CD14-positive monocyte (primary cell): ENCODE measurements around the gene VAV1. TPM values are rescaled to one million over a fixed set of nuclear protein-coding genes. Genes with fewer than 3 reads are reported as not detected.

Experiments
- DNase-seq, 3 donors: peaks; one replicate each; pipeline ENCODE4 v3.0.0-alpha.2; 2011 to 2022
- H2AFZ ChIP-seq: 2 replicates; pipeline ENCODE4 v1.6.0; 2012; ENCODE audit warnings: mild to moderate bottlenecking, low read depth, low read length, inconsistent platforms; ENCODE audit not compliant: insufficient read depth, poor library complexity, severe bottlenecking
- H3K27ac ChIP-seq, 2 donors: 1 replicate in 1 of 2; 2 replicates in 1 of 2; pipeline ENCODE4 v1.5.1; 2012 to 2013; ENCODE audit warnings: low read length in 2 of 2, control low read depth in 1 of 2, inconsistent platforms in 1 of 2, low read depth in 1 of 2, mild to moderate bottlenecking in 1 of 2
- H3K27me3 ChIP-seq, 2 donors: one replicate each; pipeline versions ENCODE4 v1.6.0 to v1.6.1; 2011 to 2013; ENCODE audit warnings: low read length in 2 of 2; ENCODE audit not compliant: control insufficient read depth in 2 of 2, insufficient read depth in 2 of 2
- H3K36me3 ChIP-seq, 2 donors: replicated peaks in 1 of 2; 1 replicate in 1 of 2; 2 replicates in 1 of 2; pipeline versions ENCODE4 v1.5.1 to v1.6.1; 2012 to 2013; ENCODE audit warnings: low read length in 2 of 2, control low read depth in 1 of 2, inconsistent platforms in 1 of 2, mild to moderate bottlenecking in 1 of 2; ENCODE audit not compliant: insufficient read depth in 2 of 2, control insufficient read depth in 1 of 2
- H3K4me1 ChIP-seq, 2 donors: 1 replicate in 1 of 2; 2 replicates in 1 of 2; pipeline versions ENCODE4 v1.5.1 to v1.6.1; 2012 to 2013; ENCODE audit warnings: low read length in 2 of 2, control low read depth in 1 of 2, inconsistent platforms in 1 of 2, mild to moderate bottlenecking in 1 of 2, moderate library complexity in 1 of 2; ENCODE audit not compliant: insufficient read depth in 2 of 2, control insufficient read depth in 1 of 2
- H3K4me2 ChIP-seq: replicated peaks from 2 replicates; pipeline ENCODE3; 2012; ENCODE audit warnings: low read length, moderate library complexity, mild to moderate bottlenecking; ENCODE audit not compliant: poor library complexity, severe bottlenecking; ENCODE audit errors: extremely low read depth
- H3K4me3 ChIP-seq, 3 experiments: fragments of 200-600 bp in 1 of 3; sonication (generic) in 1 of 3; replicated peaks in 1 of 3; 1 replicate in 2 of 3; 2 replicates in 1 of 3; pipeline ENCODE4 v1.5.1; 2011 to 2013; ENCODE audit warnings: low read length in 3 of 3, mild to moderate bottlenecking in 3 of 3, control low read depth in 2 of 3, low read depth in 2 of 3, inconsistent platforms in 1 of 3, moderate library complexity in 1 of 3
- H3K79me2 ChIP-seq: 2 replicates; pipeline ENCODE4 v1.6.0; 2012; ENCODE audit warnings: mild to moderate bottlenecking, control low read depth, inconsistent platforms, low read length, moderate library complexity; ENCODE audit not compliant: insufficient read depth
- H3K9ac ChIP-seq: 2 replicates; pipeline ENCODE4 v1.6.0; 2017; ENCODE audit warnings: low read length, mild to moderate bottlenecking; ENCODE audit not compliant: insufficient read depth, poor library complexity, severe bottlenecking
- H3K9me3 ChIP-seq, 2 donors: replicated peaks in 1 of 2; 1 replicate in 1 of 2; 2 replicates in 1 of 2; pipeline versions ENCODE4 v1.5.1 to v1.6.1; 2012 to 2013; ENCODE audit warnings: low read length in 2 of 2, control low read depth in 1 of 2; ENCODE audit not compliant: control insufficient read depth in 1 of 2, insufficient read depth in 1 of 2
- H4K20me1 ChIP-seq: 2 replicates; pipeline ENCODE4 v1.6.0; 2012; ENCODE audit warnings: mild to moderate bottlenecking, low read length, control low read depth, moderate library complexity; ENCODE audit not compliant: insufficient read depth
- H3K27ac Mint-ChIP-seq, 7 donors: one replicate each; pipeline ENCODE4 v1.8.0; 2020; ENCODE audit warnings: mild to moderate bottlenecking in 7 of 7, mixed read lengths in 7 of 7, moderate library complexity in 6 of 7, inconsistent platforms in 2 of 7
- H3K27me3 Mint-ChIP-seq, 3 donors: one replicate each; pipeline ENCODE4 v1.8.0; 2021 to 2022; ENCODE audit warnings: low read depth in 3 of 3, mild to moderate bottlenecking in 3 of 3, mixed read lengths in 3 of 3, moderate library complexity in 3 of 3, inconsistent platforms in 1 of 3
- H3K36me3 Mint-ChIP-seq, 2 donors: one replicate each; pipeline ENCODE4 v1.8.0; 2020; ENCODE audit warnings: mixed read lengths in 2 of 2, inconsistent platforms in 1 of 2, mild to moderate bottlenecking in 1 of 2
- H3K4me1 Mint-ChIP-seq: one replicate; pipeline ENCODE4 v1.8.0; 2020; ENCODE audit warnings: mild to moderate bottlenecking, mixed read lengths
- H3K4me3 Mint-ChIP-seq, 2 donors: one replicate each; pipeline ENCODE4 v1.8.0; 2020; ENCODE audit warnings: mild to moderate bottlenecking in 2 of 2, mixed read lengths in 2 of 2, moderate library complexity in 1 of 2
- H3K9me3 Mint-ChIP-seq, 7 donors: one replicate each; pipeline ENCODE4 v1.8.0; 2020 to 2022; ENCODE audit warnings: mixed read lengths in 7 of 7, mild to moderate bottlenecking in 6 of 7, moderate library complexity in 6 of 7, inconsistent platforms in 2 of 7
- WGBS: methylation state at CpG from one replicate; pipeline ENCODE4 v1.1.5; 2013; ENCODE audit warnings: missing lambda C conversion rate; ENCODE audit not compliant: insufficient coverage; 5-methylcytosine and 5-hydroxymethylcytosine counted together
- intact Hi-C, 2 donors: fragments of 100-400 bp; cut with micrococcal nuclease; formaldehyde crosslinking; loops; one replicate each; pipeline versions ENCODE4 v1.15.0 to v1.15.1; 2023
- polyA plus RNA-seq, 3 donors: library from polyadenylated mRNA; depleted of rRNA in 1 of 3; unstranded in 2 of 3; stranded (reverse) in 1 of 3; fragments of 300-500 nt in 2 of 3; fragments of >200 nt in 1 of 3; fragmentation: Illumina TruSeq in 2 of 3; gene quantifications; 1 replicate in 2 of 3; 2 replicates in 1 of 3; pipeline ENCODE4 v1.2.3, GENCODE V29; 2012 to 2021
- TF ChIP-seq, protein P1 (sequence below): fragments of 200-600 bp; IDR thresholded peaks from one replicate; pipeline ENCODE4 v1.8.0; 2022; ENCODE audit warnings: antibody characterized with exemption, mild to moderate bottlenecking

The VAV1 gene
- polyA plus RNA-seq, 3 donors: 21.3 to 81.2 (median 30.2) TPM

DNA sequence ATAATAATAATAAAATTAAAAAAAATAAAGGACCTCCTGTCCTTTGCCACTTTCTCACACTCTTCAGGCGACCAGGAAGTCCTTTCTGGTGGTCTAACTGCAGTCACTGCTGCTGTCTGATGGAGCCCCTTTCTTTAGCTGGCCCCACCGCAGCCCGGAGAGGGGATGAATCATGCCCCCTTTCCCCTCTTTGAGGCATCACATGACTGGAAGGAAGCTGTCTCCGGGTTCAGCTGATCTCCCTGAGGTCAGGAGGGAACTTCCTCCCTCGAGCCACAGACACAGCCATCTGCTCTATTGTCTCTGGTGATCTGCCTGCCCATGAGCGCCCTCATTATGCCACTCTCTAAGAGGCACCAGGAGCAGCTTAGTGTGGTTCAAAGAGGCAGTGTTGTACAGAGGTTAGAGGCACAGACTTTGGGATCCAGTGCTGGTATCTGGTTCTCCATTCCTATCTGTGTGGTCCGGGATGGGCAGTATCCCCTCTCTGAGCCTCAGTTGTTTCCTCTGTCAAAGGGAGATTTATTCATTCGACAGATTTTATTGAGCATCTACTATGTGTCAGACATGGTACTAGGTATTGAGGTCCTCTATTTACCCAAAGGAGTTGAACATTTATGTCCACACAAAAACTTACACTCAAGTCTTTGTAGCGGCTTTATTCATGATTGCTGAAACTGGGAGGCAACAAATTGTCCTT, 30.0 kb downstream of the VAV1 start:
- H2AFZ ChIP-seq: no peak overlapping the region
- peak overlapping the region; percentile 58 for H3K9ac ChIP-seq

DNA sequence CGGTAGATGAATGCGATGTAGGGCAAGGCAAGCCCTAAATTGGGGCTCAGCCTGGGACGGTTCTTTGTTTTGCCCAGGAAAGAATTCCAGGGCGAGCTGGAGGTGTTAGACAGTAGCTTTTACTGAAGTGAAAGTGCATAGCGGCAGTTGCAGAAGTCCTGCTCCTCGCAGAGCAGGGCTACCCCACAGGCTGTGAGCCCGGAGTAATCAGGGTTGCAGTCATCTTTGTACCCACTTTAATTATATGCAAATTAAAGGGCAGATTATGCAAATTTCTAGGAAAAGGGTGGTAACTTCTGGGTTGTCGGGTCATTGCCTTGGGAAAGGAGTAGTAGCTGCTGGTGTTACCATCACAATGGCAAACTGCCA, 30.5 kb downstream of the VAV1 start:
- peak overlapping the region; percentile 75 to 91 for H3K4me3 Mint-ChIP-seq
- DNase-seq: peak; percentile 46 to 62 (median 58)
- Histone ChIP-seq H3K36me3 (peaks cover 4 to 12% of the 10 kb centered on the region in 2 donors), H3K4me1 (peaks cover 50 to 58% of the 10 kb centered on the region in 2 donors), H3K27ac (peak overlapping the region; percentile 85 to 89), H4K20me1 (peaks cover 93% of the 10 kb centered on the region), H3K4me3 (peak overlapping the region; percentile 11 to 69 (median 20)), H3K9ac (peak overlapping the region; percentile 58), H2AFZ (no peak overlapping the region), H3K9me3 (no peaks in the 10 kb centered on the region), H3K27me3 (no peaks in the 10 kb centered on the region), H3K79me2 (peaks cover 90% of the 10 kb centered on the region), H3K4me2 (peak overlapping the region; percentile 70)
- intact Hi-C loops: loop anchor here in 1 of 2 donors (2.0 kb wide), 2 partner anchors 30 to 64 kb away; partner anchors contain the start of genes TRIP10 and VAV1
- H3K27ac Mint-ChIP-seq: peak overlapping the region; percentile 99 to 100 (median 99)
- peaks cover 15 to 34% of the 10 kb centered on the region in 2 donors for H3K36me3 Mint-ChIP-seq
- H3K4me1 Mint-ChIP-seq: peaks cover 59% of the 10 kb centered on the region
- TF ChIP-seq, protein P1, sequence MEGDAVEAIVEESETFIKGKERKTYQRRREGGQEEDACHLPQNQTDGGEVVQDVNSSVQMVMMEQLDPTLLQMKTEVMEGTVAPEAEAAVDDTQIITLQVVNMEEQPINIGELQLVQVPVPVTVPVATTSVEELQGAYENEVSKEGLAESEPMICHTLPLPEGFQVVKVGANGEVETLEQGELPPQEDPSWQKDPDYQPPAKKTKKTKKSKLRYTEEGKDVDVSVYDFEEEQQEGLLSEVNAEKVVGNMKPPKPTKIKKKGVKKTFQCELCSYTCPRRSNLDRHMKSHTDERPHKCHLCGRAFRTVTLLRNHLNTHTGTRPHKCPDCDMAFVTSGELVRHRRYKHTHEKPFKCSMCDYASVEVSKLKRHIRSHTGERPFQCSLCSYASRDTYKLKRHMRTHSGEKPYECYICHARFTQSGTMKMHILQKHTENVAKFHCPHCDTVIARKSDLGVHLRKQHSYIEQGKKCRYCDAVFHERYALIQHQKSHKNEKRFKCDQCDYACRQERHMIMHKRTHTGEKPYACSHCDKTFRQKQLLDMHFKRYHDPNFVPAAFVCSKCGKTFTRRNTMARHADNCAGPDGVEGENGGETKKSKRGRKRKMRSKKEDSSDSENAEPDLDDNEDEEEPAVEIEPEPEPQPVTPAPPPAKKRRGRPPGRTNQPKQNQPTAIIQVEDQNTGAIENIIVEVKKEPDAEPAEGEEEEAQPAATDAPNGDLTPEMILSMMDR: no peak
- peaks cover 0 to 5% (median 2%) of the 10 kb centered on the region in 7 donors for H3K9me3 Mint-ChIP-seq
- no peaks in the 10 kb centered on the region for H3K27me3 Mint-ChIP-seq
- 21% methylated on average over 4 of the region's 8 CpGs for WGBS

More for the DNA sequence above, 30.0 kb downstream of the VAV1 start:
- intact Hi-C loops: loop anchor here in 1 of 2 donors (2.0 kb wide), 2 partner anchors 30 to 64 kb away; partner anchors contain the start of genes TRIP10 and VAV1
- peak; percentile 93 to 98 (median 97) for DNase-seq
- H3K36me3 Mint-ChIP-seq: peaks cover 15 to 33% of the 10 kb centered on the region in 2 donors
- peaks cover 65% of the 10 kb centered on the region for H3K4me1 Mint-ChIP-seq
- Histone ChIP-seq H3K27ac (peak overlapping the region; percentile 85 to 89), H3K4me2 (peak overlapping the region; percentile 70), H3K36me3 (peaks cover 4 to 11% of the 10 kb centered on the region in 2 donors), H3K4me3 (peak overlapping the region; percentile 11 to 69 (median 20)), H3K27me3 (no peaks in the 10 kb centered on the region), H3K79me2 (peaks cover 90% of the 10 kb centered on the region), H3K9me3 (no peaks in the 10 kb centered on the region), H4K20me1 (peaks cover 93% of the 10 kb centered on the region), H3K4me1 (peaks cover 56 to 64% of the 10 kb centered on the region in 2 donors)
- H3K4me3 Mint-ChIP-seq: peak overlapping the region; percentile 75 to 91
- H3K27ac Mint-ChIP-seq: peak overlapping the region; percentile 99 to 100 (median 99)
- WGBS: 3% methylated on average over 4 of the region's 9 CpGs
- TF ChIP-seq, protein P1: peak; percentile 30
- H3K27me3 Mint-ChIP-seq: no peaks in the 10 kb centered on the region
- H3K9me3 Mint-ChIP-seq: peaks cover 0 to 2% (median 2%) of the 10 kb centered on the region in 7 donors
